Measurements from ENCODE around the gene TERC.

The TERC gene

GRCh38 chr3:169771497-169772304, 6.8 kb upstream of the TERC start:
- TF ChIP-seq TARDBP (IDR thresholded peaks at IDR 0.05), result no peak
- peak; percentile 97 for TF ChIP-seq ZNF384 (IDR thresholded peaks at IDR 0.05)
- peak; percentile 45 for DNase-seq (ENCODE audit: extremely low spot score)
- ChIA-PET POLR2A (interaction anchor here (2.0 to 2.1 kb wide), 2 partner anchors 8 to 40 kb away, joined by 12 to 18 read pairs; partner anchors contain the start of genes LRRC34, LRRIQ4 and TERC), CTCF (interaction anchor here (0.6 kb wide), 1 partner anchor 761 kb away, joined by 3 read pairs; no protein-coding TSS in a partner anchor)

- POLR2A ChIA-PET, result interaction anchor here (0.8 to 1.0 kb wide), 2 partner anchors 42 to 49 kb away, joined by 3 to 4 read pairs; partner anchors contain the start of genes LRRC34 and LRRIQ4
- peak; percentile 40 for DNase-seq (ENCODE audit: extremely low spot score)
- TF ChIP-seq HDGF (IDR thresholded peaks at IDR 0.05; ENCODE audit: borderline replicate concordance), result no peak
- TF ChIP-seq SP1 (IDR thresholded peaks at IDR 0.05), result no peak
- no peak for TF ChIP-seq TARDBP (IDR thresholded peaks at IDR 0.05)
- TF ChIP-seq FOXM1 (IDR thresholded peaks at IDR 0.05; ENCODE audit: borderline replicate concordance), result no peak
- peak; percentile 42; the same call in 1 of the 2 replicates for TF ChIP-seq PKNOX1 (IDR thresholded peaks at IDR 0.05)
- TF ChIP-seq CTBP1 (IDR thresholded peaks at IDR 0.05; ENCODE audit: borderline replicate concordance), result no peak
- no peak for TF ChIP-seq ZNF384 (IDR thresholded peaks at IDR 0.05)
- no peak for TF ChIP-seq FOXK2 (IDR thresholded peaks at IDR 0.05)
- no peak for TF ChIP-seq LEF1 (IDR thresholded peaks at IDR 0.05; ENCODE audit: borderline replicate concordance)
- TF ChIP-seq BHLHE40 (IDR thresholded peaks at IDR 0.05; ENCODE audit: borderline replicate concordance), result no peak
- no peak for TF ChIP-seq ARNT (IDR thresholded peaks at IDR 0.05)
- TF ChIP-seq ELF4 (IDR thresholded peaks at IDR 0.05), result no peak
- no peak for TF ChIP-seq FOXA1 (IDR thresholded peaks at IDR 0.05)
- TF ChIP-seq SUZ12 (IDR thresholded peaks at IDR 0.05), result no peak
- TF ChIP-seq NFRKB (IDR thresholded peaks at IDR 0.05), result no peak
- TF ChIP-seq L3MBTL2 (conservative IDR thresholded peaks at IDR 0.05), result 0 out of 2 replicates have a peak, but pooled peaks have one; percentile 26
- CTCF ChIA-PET, result interaction anchor here (0.6 kb wide), 1 partner anchor 170 kb away, joined by 3 read pairs; no protein-coding TSS in a partner anchor
Observed at GRCh38 chr3:169769287-169770181, 4.7 kb upstream of the TERC start, which contains the start of gene ACTRT3. ACTRT3 (minus strand) TSS chr3:169769561; CDS start chr3:169769520, 41 bp downstream.

- POLR2A ChIA-PET, result interaction anchor here (1.2 to 2.7 kb wide), 2 partner anchors 8 to 203 kb away, joined by 7 to 18 read pairs; partner anchors contain the start of gene MYNN
- no peak for DNase-seq (ENCODE audit: extremely low spot score)
- CTCF ChIA-PET, result no interaction called here
- no peak for TF ChIP-seq TARDBP (IDR thresholded peaks at IDR 0.05)
- TF ChIP-seq ELF4 (IDR thresholded peaks at IDR 0.05), result no peak
- TF ChIP-seq ZNF384 (IDR thresholded peaks at IDR 0.05), result no peak
- no peak for TF ChIP-seq HDGF (IDR thresholded peaks at IDR 0.05; ENCODE audit: borderline replicate concordance)
- TF ChIP-seq LEF1 (IDR thresholded peaks at IDR 0.05; ENCODE audit: borderline replicate concordance), result no peak
- TF ChIP-seq CTBP1 (IDR thresholded peaks at IDR 0.05; ENCODE audit: borderline replicate concordance), result no peak
- no peak for TF ChIP-seq FOXM1 (IDR thresholded peaks at IDR 0.05; ENCODE audit: borderline replicate concordance)
- no peak for TF ChIP-seq NFRKB (IDR thresholded peaks at IDR 0.05)
- no peak for TF ChIP-seq SUZ12 (IDR thresholded peaks at IDR 0.05)
- no peak for TF ChIP-seq L3MBTL2 (conservative IDR thresholded peaks at IDR 0.05)
- TF ChIP-seq ARNT (IDR thresholded peaks at IDR 0.05), result no peak
- TF ChIP-seq PKNOX1 (IDR thresholded peaks at IDR 0.05), result no peak
- no peak for TF ChIP-seq FOXK2 (IDR thresholded peaks at IDR 0.05)
- TF ChIP-seq BHLHE40 (IDR thresholded peaks at IDR 0.05; ENCODE audit: borderline replicate concordance), result no peak
Observed at GRCh38 chr3:169764312-169764881, 463 bp downstream of the TERC start.

- ChIA-PET POLR2A (no interaction called here), CTCF (interaction anchor here (0.6 kb wide), 1 partner anchor 113 kb away, joined by 3 read pairs; no protein-coding TSS in a partner anchor)
- DNase-seq (ENCODE audit: extremely low spot score), result no peak
- TF ChIP-seq SP1 (IDR thresholded peaks at IDR 0.05) (no peak), FOXK2 (IDR thresholded peaks at IDR 0.05) (no peak), LEF1 (IDR thresholded peaks at IDR 0.05; ENCODE audit: borderline replicate concordance) (no peak), TARDBP (IDR thresholded peaks at IDR 0.05) (no peak), NFRKB (IDR thresholded peaks at IDR 0.05) (no peak)
Observed at GRCh38 chr3:169760479-169760878, 4.4 kb downstream of the TERC start.

- no peak for DNase-seq (ENCODE audit: extremely low spot score)
- POLR2A ChIA-PET, result no interaction called here
- TF ChIP-seq FOXM1 (IDR thresholded peaks at IDR 0.05; ENCODE audit: borderline replicate concordance) (no peak), SUZ12 (IDR thresholded peaks at IDR 0.05) (no peak), HDGF (IDR thresholded peaks at IDR 0.05; ENCODE audit: borderline replicate concordance) (no peak)
- CTCF ChIA-PET, result no interaction called here
Observed at GRCh38 chr3:169759256-169759655, 5.6 kb downstream of the TERC start.

GRCh38 chr3:169758359-169758994, 6.4 kb downstream of the TERC start:
- no peak for DNase-seq (ENCODE audit: extremely low spot score)
- ChIA-PET POLR2A (no interaction called here), CTCF (no interaction called here)
- TF ChIP-seq PKNOX1 (IDR thresholded peaks at IDR 0.05) (no peak), HDGF (IDR thresholded peaks at IDR 0.05; ENCODE audit: borderline replicate concordance) (no peak), L3MBTL2 (conservative IDR thresholded peaks at IDR 0.05) (no peak), LEF1 (IDR thresholded peaks at IDR 0.05; ENCODE audit: borderline replicate concordance) (no peak), NFRKB (IDR thresholded peaks at IDR 0.05) (no peak), FOXM1 (IDR thresholded peaks at IDR 0.05; ENCODE audit: borderline replicate concordance) (no peak), ELF4 (IDR thresholded peaks at IDR 0.05) (no peak), ARNT (IDR thresholded peaks at IDR 0.05) (no peak), TARDBP (IDR thresholded peaks at IDR 0.05) (no peak), BHLHE40 (IDR thresholded peaks at IDR 0.05; ENCODE audit: borderline replicate concordance) (no peak), SUZ12 (IDR thresholded peaks at IDR 0.05) (no peak), FOXA1 (IDR thresholded peaks at IDR 0.05) (no peak), CTBP1 (IDR thresholded peaks at IDR 0.05; ENCODE audit: borderline replicate concordance) (no peak), FOXK2 (IDR thresholded peaks at IDR 0.05) (no peak), SP1 (IDR thresholded peaks at IDR 0.05) (no peak), ZNF384 (IDR thresholded peaks at IDR 0.05) (no peak)

All from HEK293T (cell line).